GM19395 (cell line): ENCODE measurements around the gene PDGFC.

Experiments used
- ATAC-seq: cut with Tn5 transposase; IDR thresholded peaks from one replicate; pipeline ENCODE4 v1.9.1; 2021; ENCODE audit warnings: mild to moderate bottlenecking, moderate library complexity; ENCODE audit not compliant: unreplicated experiment

PDGFC gene

GRCh38 chr4:156762851-156763250 is 208.7 kb downstream of the PDGFC start:
- ATAC-seq: no peak

DNA sequence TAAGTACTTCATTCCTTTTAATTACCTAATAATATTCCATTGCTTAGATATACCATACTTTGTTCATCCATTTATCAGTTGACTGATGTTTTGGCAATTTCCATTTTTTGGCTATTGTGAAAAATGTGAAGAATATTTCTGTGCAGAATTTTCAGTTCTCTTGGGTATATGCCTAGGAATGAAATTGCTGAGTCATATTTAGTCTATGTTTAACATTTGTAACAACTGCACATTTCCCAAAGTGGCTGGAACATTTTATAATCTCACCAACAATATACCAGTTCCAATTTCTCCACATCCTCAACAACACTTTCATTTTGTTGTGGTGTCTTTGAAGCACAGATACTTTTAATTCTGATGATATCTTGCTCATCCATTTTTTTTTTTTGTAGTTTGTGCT is 215.5 kb downstream of the PDGFC start:
- ATAC-seq: no peak

DNA sequence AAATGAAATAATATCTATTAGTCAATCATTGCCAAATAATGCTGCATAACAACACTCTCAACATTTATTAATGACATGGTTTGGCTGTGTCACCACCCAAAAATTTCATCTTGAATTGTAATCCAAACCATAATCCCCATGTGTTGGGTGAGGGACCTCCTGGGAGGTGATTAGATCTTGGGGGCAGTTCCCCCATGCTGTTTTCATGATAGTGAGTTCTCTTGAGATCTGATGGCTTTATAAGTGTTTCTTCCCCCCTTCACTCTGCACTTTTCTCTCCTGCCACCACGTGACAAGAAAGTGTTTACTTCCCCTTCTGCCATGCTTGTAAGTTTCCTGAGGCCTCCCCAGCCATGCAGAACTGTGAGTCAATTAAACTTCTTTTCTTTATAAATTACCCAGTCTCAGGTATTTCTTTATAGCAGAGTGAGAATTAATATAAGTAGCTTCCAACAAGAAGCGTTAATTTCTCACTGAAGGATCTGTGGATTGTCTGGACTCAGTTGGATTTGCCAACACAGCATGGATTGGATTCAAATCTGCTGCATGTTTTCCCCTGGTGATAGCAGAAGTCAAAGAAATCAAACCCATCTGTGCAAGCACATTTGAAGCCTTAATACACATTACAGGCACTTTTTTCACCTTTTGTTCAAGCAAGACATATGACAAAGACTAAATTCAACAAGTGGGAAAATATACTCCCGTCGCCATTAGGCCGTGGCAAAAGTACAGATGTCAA is 216.6 kb downstream of the PDGFC start:
- ATAC-seq: no peak

DNA sequence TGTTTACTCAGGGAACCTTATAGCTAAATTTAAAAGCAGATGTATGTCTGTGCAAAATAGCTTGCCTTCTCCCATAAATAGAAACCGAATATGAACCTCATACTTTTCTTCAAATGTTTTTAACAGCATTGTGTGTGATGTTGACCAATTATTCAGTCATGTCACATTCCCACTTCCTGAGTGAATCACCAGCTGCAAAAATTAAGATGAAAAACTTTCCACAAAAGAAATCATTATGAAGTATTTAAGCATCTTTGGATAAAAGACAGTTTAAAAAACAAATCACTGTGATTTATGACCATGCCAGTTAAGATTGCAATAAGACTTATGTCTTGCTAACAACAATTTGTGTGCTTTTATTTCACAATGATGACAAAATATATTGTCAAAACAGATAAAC is 220.1 kb downstream of the PDGFC start:
- no peak for ATAC-seq

DNA sequence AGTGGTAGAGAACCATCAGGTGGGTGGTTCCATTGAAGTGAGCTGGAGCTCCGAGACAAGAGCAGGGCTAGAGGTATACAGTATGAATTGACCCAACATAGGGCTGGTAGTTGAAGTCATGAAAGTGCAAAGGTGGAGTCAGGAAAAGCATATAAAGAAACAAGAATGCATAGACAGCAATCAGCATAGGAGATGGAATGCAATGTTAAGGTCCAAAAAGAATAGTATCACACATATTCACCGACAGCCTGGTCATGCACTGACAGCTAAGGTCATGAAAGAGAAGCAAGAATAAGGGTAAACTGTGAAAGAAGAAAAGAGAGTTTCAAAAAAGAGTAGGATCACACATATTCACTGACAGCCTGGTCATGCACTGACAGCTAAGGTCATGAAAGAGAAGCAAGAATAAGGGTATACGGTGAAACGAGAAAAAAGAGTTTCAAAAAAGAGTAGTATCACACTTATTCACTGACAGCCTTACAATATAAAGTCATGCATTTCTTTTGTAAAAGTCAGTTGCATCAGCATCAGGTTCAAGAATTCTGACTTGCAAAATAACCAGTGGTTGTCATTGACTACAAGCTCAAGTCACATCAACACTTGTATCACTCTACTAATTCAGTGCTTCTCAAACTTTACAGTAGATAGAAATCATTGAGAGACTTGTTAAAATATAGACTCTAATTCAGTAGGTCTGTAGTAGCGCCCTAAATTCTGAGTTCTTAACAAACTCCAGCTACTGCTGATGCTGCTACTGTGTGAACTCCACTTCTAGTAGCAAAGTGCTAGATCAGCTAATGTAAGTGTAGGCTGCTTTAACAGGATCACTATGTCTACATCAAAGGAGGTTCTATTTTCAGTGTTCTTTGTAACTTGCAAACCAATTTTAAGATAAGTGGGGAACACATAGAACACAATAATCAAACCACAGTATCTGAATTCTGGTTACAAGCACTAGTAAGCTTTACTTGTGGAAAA is 221.9 kb downstream of the PDGFC start:
- no peak for ATAC-seq

- ATAC-seq: no peak
Measured at GRCh38 chr4:156746111-156746510, 225.5 kb downstream of the PDGFC start.

GRCh38 chr4:156738766-156739165 is 232.8 kb downstream of the PDGFC start:
- no peak for ATAC-seq

GRCh38 chr4:156734965-156735895 is 236.4 kb downstream of the PDGFC start:
- no peak for ATAC-seq

DNA sequence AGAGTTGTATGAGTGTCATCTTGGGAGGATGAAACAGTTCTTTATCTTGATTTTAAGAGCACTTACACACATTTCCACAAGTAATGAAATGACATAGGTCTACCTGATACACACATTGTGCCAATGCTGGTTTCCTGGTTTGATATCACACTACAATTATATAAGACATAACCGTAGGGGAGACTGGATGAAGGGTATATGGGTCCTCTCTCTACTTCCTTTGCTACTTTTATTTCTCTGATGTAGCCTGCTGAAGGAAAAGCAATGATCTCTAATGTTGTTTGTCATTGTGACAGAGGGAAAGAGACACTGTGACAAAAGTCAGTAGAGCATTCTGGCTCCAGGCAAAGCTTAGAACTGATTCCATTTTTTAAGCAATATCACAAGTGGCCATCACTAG is 238.0 kb downstream of the PDGFC start:
- ATAC-seq: no peak

- no peak for ATAC-seq
Measured at GRCh38 chr4:156732634-156733033, 239.0 kb downstream of the PDGFC start.

DNA sequence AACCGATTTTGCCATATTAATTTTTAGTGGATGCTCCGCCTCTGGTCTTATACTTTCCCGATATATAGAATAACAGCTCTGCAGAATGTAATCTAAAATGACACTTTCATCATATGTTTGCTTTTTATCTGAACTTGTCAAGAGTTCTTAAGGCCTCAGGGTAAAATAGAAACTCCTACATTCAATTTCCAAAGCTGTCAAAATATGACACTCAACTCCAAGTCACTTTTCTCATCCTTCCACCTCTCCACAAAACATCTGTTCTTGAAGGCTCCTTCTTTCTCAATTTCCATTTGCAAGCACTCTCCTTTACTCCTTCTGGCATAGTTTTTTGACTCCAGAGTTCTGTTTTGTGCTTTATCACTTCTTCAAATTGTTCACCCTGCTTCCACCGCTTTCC is 242.2 kb downstream of the PDGFC start:
- ATAC-seq: no peak

- ATAC-seq: no peak
Measured at GRCh38 chr4:156725257-156725656, 246.3 kb downstream of the PDGFC start.

- ATAC-seq: no peak
Measured at GRCh38 chr4:156723951-156724668, 247.5 kb downstream of the PDGFC start.

GRCh38 chr4:156718226-156718625 is 253.4 kb downstream of the PDGFC start:
- ATAC-seq: no peak

DNA sequence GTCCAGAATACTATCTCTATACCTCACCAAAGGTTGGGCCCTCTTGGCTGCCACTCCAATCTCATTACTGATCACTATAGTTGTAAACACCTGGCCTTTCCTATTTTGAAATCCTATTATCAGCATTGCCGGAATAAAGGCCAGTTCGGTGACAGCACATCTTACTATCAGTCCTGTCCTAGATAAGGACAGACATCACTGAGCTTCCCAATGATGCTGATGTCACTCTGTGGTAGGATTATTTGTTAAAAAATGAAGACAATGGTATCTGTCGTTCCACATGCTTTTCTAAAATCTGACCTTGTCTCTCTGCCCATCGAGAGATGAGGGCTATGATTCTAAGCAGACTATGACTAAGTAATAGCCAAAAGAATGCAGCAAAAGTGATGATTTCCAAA is 260.4 kb downstream of the PDGFC start:
- no peak for ATAC-seq
